Activated CD8-positive, alpha-beta memory T cell treated with anti-CD3 and anti-CD28 coated beads, Interleukin-2, amount 50 U/mL, for 4 hours (primary cell): ENCODE results near the gene SLC2A3.
"Not testable (repeated sequence)": the region's sequence is repeated elsewhere in the genome, so short reads cannot be mapped to it uniquely, and the experiment has no call there.

ENCODE experiments used
- DNase-seq: peaks from one replicate; pipeline ENCODE4 v3.0.0-alpha.2; 2020

The SLC2A3 gene

GRCh38 chr12:7950230-7950943 is 14.4 kb upstream of the SLC2A3 start:
- DNase-seq: not testable (repeated sequence)

GRCh38 chr12:7948589-7949260 is 12.7 kb upstream of the SLC2A3 start:
- no peak for DNase-seq

- DNase-seq: no peak
Measured at GRCh38 chr12:7947011-7947410, 11.0 kb upstream of the SLC2A3 start.

GRCh38 chr12:7944760-7945159 is 8.8 kb upstream of the SLC2A3 start:
- DNase-seq: not testable (repeated sequence)

GRCh38 chr12:7940906-7941305 is 4.9 kb upstream of the SLC2A3 start:
- DNase-seq: no peak

- no peak for DNase-seq
Measured at GRCh38 chr12:7937833-7938506, 2.0 kb upstream of the SLC2A3 start.

- no peak for DNase-seq
Measured at GRCh38 chr12:7934889-7935492, 996 bp downstream of the SLC2A3 start.

- no peak for DNase-seq
Measured at GRCh38 chr12:7934091-7934888, 1.7 kb downstream of the SLC2A3 start.

- DNase-seq: peak; percentile 67
Measured at GRCh38 chr12:7933255-7933726, 2.7 kb downstream of the SLC2A3 start.

GRCh38 chr12:7932599-7933240 is 3.3 kb downstream of the SLC2A3 start:
- not testable (repeated sequence) for DNase-seq

- DNase-seq: no peak
Measured at GRCh38 chr12:7929083-7929792, 6.7 kb downstream of the SLC2A3 start.

- no peak for DNase-seq
Measured at GRCh38 chr12:7927470-7927869, 8.5 kb downstream of the SLC2A3 start.

GRCh38 chr12:7926068-7926666 is 9.8 kb downstream of the SLC2A3 start:
- DNase-seq: not testable (repeated sequence)

- no peak for DNase-seq
Measured at GRCh38 chr12:7923241-7924236, 12.4 kb downstream of the SLC2A3 start.

- DNase-seq: not testable (repeated sequence)
Measured at GRCh38 chr12:7921181-7921580, 14.8 kb downstream of the SLC2A3 start.

- not testable (repeated sequence) for DNase-seq
Measured at GRCh38 chr12:7918268-7918590, 17.8 kb downstream of the SLC2A3 start.

GRCh38 chr12:7917392-7918267 is 18.4 kb downstream of the SLC2A3 start:
- DNase-seq: no peak

- DNase-seq: no peak
Measured at GRCh38 chr12:7916936-7917335, 19.1 kb downstream of the SLC2A3 start.
